WERI-Rb-1 (cell line): ENCODE data around the gene PFDN1.

Experiments
- DNase-seq: peaks from one replicate; pipeline ENCODE4 v3.0.0-alpha.2; 2020
- H3K27ac ChIP-seq: fragments of 250-450 bp; sonication (Bioruptor Pico); 2 replicates; pipeline ENCODE4 v1.5.1; 2020; ENCODE audit warnings: mild to moderate bottlenecking, moderate library complexity
- H3K27me3 ChIP-seq: fragments of 250-450 bp; sonication (Bioruptor Pico); 2 replicates; pipeline ENCODE4 v1.5.1; 2021; ENCODE audit warnings: mild to moderate bottlenecking, low read depth, moderate library complexity; ENCODE audit not compliant: insufficient read depth, severe bottlenecking
- H3K36me3 ChIP-seq: fragments of 250-450 bp; sonication (Bioruptor Pico); 2 replicates; pipeline ENCODE4 v1.5.1; 2020; ENCODE audit warnings: mild to moderate bottlenecking, moderate library complexity
- H3K4me3 ChIP-seq: 2 replicates; pipeline ENCODE4 v1.5.1; 2011; ENCODE audit warnings: low read depth, mild to moderate bottlenecking, control low read depth, low read length
- H3K9me3 ChIP-seq: fragments of 250-450 bp; sonication (Bioruptor Pico); 2 replicates; pipeline ENCODE4 v1.5.1; 2021; ENCODE audit warnings: mild to moderate bottlenecking, moderate library complexity; ENCODE audit not compliant: severe bottlenecking
- CTCF ChIP-seq: IDR thresholded peaks from 2 replicates; pipeline ENCODE4 v1.5.1; 2011; ENCODE audit warnings: low read depth, mild to moderate bottlenecking, control low read depth, inconsistent platforms, low read length

The PFDN1 gene

GRCh38 chr5:140266471-140267200, 36.3 kb downstream of the PFDN1 start:
- Histone ChIP-seq H3K9me3 (no peaks in the 10 kb centered on the region), H3K27ac (no peak overlapping the region), H3K4me3 (no peak overlapping the region), H3K36me3 (no peaks in the 10 kb centered on the region), H3K27me3 (no peaks in the 10 kb centered on the region)
- TF ChIP-seq CTCF, result no peak
- no peak for DNase-seq

DNA sequence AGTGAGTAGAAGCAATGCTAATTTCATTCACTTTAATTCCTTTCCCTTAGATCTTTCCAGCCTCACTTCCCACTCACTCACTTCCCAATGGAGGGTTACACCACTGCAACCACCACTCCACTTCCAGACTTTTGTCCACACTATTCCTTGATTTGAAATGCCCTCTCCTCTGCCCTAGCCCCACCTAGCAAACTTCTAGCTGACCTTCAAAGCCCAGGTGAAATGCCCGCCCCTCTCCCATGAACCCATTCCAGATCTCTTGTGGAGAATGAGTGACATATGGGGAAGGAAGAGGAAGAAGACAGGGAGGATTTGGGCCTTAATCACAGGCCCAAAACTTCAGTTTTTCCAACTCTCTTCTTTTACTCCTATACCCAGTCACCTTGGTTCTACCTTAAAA, 37.1 kb downstream of the PFDN1 start:
- no peak for DNase-seq
- no peak for TF ChIP-seq CTCF
- Histone ChIP-seq H3K4me3 (no peak overlapping the region), H3K9me3 (no peaks in the 10 kb centered on the region), H3K27ac (no peak overlapping the region), H3K27me3 (no peaks in the 10 kb centered on the region), H3K36me3 (no peaks in the 10 kb centered on the region)

- Histone ChIP-seq H3K27ac (no peak overlapping the region), H3K4me3 (no peak overlapping the region), H3K9me3 (no peaks in the 10 kb centered on the region), H3K36me3 (peaks cover 7% of the 10 kb centered on the region), H3K27me3 (no peaks in the 10 kb centered on the region)
- DNase-seq, result no peak
- TF ChIP-seq CTCF, result no peak
Observed at GRCh38 chr5:140262839-140263238, 40.1 kb downstream of the PFDN1 start.

DNA sequence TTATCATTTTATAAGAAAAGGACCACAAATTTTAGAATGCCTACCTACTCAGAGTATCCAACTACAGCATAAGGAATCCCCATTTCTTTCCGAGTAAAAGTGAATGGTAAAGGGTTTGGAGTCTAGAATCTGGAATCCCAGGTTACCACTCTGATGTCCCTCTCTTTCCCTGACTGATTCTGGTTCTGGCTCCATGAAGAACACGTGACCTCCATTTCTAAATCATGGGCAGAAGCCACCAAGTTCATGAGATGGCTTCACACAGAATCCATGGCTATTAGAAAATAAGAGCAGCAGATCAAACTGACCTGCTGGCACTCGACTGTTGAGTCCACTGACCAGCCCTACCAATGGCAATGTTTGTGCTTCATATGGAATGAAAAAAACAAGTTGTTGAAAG, 40.7 kb downstream of the PFDN1 start:
- TF ChIP-seq CTCF, result no peak
- H3K9me3 ChIP-seq, result no peaks in the 10 kb centered on the region

DNA sequence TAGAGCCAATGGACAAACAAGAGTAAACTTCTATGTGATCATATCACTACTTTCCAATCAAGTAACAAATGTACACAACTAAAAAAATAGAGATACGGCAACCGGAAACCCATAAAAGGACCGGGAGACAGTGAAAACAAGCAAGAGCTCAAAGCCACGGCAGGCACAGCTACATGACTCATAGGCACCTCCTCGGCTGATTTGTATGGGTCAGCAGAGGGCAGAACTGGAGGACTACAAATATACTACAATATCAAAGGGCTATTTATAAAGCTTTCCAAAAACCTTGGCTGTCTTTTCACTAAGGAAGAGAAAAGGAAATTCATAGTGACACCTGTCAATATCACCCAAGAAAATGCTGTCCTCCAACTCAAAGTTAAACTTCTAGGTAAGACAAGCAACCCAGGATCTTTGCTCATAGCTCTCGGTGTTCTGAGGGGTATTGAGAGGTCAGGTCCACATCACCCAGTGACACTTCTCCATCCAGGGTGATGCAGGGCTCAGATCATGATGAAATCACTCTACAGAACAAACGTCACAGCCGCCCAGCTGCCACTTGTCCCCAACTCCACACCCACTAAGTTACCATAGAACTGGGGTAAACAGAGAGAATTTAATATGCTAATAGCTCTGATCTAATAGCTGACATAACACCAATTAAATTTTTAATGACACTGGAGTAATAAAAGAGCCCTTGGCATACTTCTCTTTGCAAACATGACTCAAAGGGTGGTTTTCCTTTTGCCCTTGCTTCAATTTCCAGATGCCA, 41.3 kb downstream of the PFDN1 start:
- Histone ChIP-seq H3K27me3 (no peaks in the 10 kb centered on the region), H3K27ac (no peak overlapping the region), H3K9me3 (no peaks in the 10 kb centered on the region), H3K36me3 (peaks cover 7% of the 10 kb centered on the region), H3K4me3 (no peak overlapping the region)
- no peak for DNase-seq
- no peak for TF ChIP-seq CTCF

More for the DNA sequence above, 40.7 kb downstream of the PFDN1 start:
- Histone ChIP-seq H3K27me3 (no peaks in the 10 kb centered on the region), H3K4me3 (no peak overlapping the region), H3K36me3 (peaks cover 7% of the 10 kb centered on the region), H3K27ac (no peak overlapping the region)
- DNase-seq, result no peak
